Tibial nerve (tissue), 4 donors: Measurements from ENCODE around the gene CD72. TPM values are rescaled to one million over a fixed set of nuclear protein-coding genes. Genes with fewer than 3 reads are reported as not detected.
"Not testable (repeated sequence)": the region's sequence is repeated elsewhere in the genome, so short reads cannot be mapped to it uniquely, and the experiment has no call there.

Experiments used
- DNase-seq, 2 donors: peaks; one replicate each; pipeline ENCODE4 v3.0.0-alpha.2; 2019; ENCODE audit warnings: low spot score in 2 of 2
- H3K27ac ChIP-seq, 4 donors: fragments of 200-600 bp; sonication (generic) in 3 of 4; one replicate each; pipeline ENCODE4 v1.5.1; 2017 to 2019; ENCODE audit warnings: mild to moderate bottlenecking in 1 of 4
- H3K27me3 ChIP-seq, 2 donors: fragments of 200-600 bp; sonication (generic) in 1 of 2; one replicate each; pipeline versions ENCODE4 v1.5.1 to v1.6.0; 2017 to 2019
- H3K36me3 ChIP-seq, 3 donors: fragments of 200-600 bp; sonication (generic); one replicate each; pipeline ENCODE4 v1.5.1; 2018 to 2019
- H3K4me1 ChIP-seq, 4 donors: fragments of 200-600 bp; sonication (generic) in 3 of 4; one replicate each; pipeline ENCODE4 v1.5.1; 2017 to 2019
- H3K4me3 ChIP-seq, 4 donors: fragments of 200-600 bp; sonication (generic) in 3 of 4; one replicate each; pipeline ENCODE4 v1.5.1; 2017 to 2019; ENCODE audit warnings: mild to moderate bottlenecking in 1 of 4, moderate library complexity in 1 of 4
- H3K9me3 ChIP-seq, 4 donors: fragments of 200-600 bp; sonication (generic) in 3 of 4; one replicate each; pipeline ENCODE4 v1.5.1; 2017 to 2019
- CTCF ChIP-seq, 5 experiments: fragments of 200-600 bp in 3 of 5; fragments of 450-650 bp in 2 of 5; sonication (generic) in 3 of 5; IDR thresholded peaks; one replicate each; pipeline ENCODE4 v1.5.1; 2016 to 2019; ENCODE audit warnings: antibody characterized with exemption in 5 of 5, mild to moderate bottlenecking in 3 of 5, moderate library complexity in 2 of 5
- EP300 ChIP-seq, 2 donors: sonication (generic); formaldehyde crosslinking; IDR thresholded peaks; one replicate each; pipeline ENCODE4 v1.6.1; 2017; ENCODE audit warnings: antibody characterized with exemption in 2 of 2, mild to moderate bottlenecking in 1 of 2
- POLR2A ChIP-seq, 2 donors: fragments of 450-650 bp; IDR thresholded peaks; one replicate each; pipeline ENCODE4 v1.6.1; 2017; ENCODE audit warnings: antibody characterized with exemption in 2 of 2, mild to moderate bottlenecking in 2 of 2, moderate library complexity in 2 of 2
- WGBS, 2 donors: methylation state at CpG; one replicate each; pipeline ENCODE4 v1.1.5; 2018; 5-methylcytosine and 5-hydroxymethylcytosine counted together
- total RNA-seq, 4 donors: library from RNA; depleted of rRNA; stranded (reverse); fragments of >200 nt; gene quantifications; one replicate each; pipeline ENCODE4 v1.1.0, GENCODE V29; 2016

The CD72 gene
- total RNA-seq, 4 donors from 2014 or later: 1.9 to 6.0 (median 3.5) TPM; not detected in 1

- 94 to 95% methylated on average over 12 of the region's 12 CpGs for WGBS, 2 donors
- H3K36me3 ChIP-seq: peaks cover 0 to 8% (median 0%) of the 10 kb centered on the region in 3 donors
- no peak for DNase-seq
Observed at GRCh38 chr9:35643046-35643445, 24.8 kb upstream of the CD72 start.

GRCh38 chr9:35641478-35641877 lies 23.3 kb upstream of the CD72 start:
- not testable (repeated sequence) for DNase-seq, H3K9me3 ChIP-seq, H3K27me3 ChIP-seq, H3K4me3 ChIP-seq, H3K27ac ChIP-seq, H3K36me3 ChIP-seq
- H3K4me1 ChIP-seq: peaks cover 0 to 16% (median 0%) of the 10 kb centered on the region in 4 donors
- 78 to 83% methylated on average over 3 of the region's 3 CpGs for WGBS, 2 donors

More at GRCh38 chr9:35643046-35643445, 24.8 kb upstream of the CD72 start:
- Histone ChIP-seq H3K4me3 (no peak overlapping the region), H3K27ac (no peak overlapping the region), H3K9me3 (no peaks in the 10 kb centered on the region), H3K27me3 (no peaks in the 10 kb centered on the region), H3K4me1 (peaks cover 0 to 23% (median 4%) of the 10 kb centered on the region in 4 donors)
- TF ChIP-seq CTCF (IDR thresholded peaks at IDR 0.05): no peak
- no peak for TF ChIP-seq EP300 (IDR thresholded peaks at IDR 0.05)
- no peak for TF ChIP-seq POLR2A (IDR thresholded peaks at IDR 0.05)

GRCh38 chr9:35640431-35640830 lies 22.2 kb upstream of the CD72 start:
- not testable (repeated sequence) for H3K4me1 ChIP-seq, H3K36me3 ChIP-seq, H3K4me3 ChIP-seq, DNase-seq, H3K27me3 ChIP-seq, H3K27ac ChIP-seq, H3K9me3 ChIP-seq
- 92 to 94% methylated on average over 15 of the region's 15 CpGs for WGBS, 2 donors

GRCh38 chr9:35639631-35640030 lies 21.4 kb upstream of the CD72 start:
- DNase-seq: no peak
- Histone ChIP-seq H3K9me3 (no peaks in the 10 kb centered on the region), H3K27ac (no peak overlapping the region), H3K36me3 (peaks cover 0 to 8% (median 0%) of the 10 kb centered on the region in 3 donors), H3K4me1 (peaks cover 0 to 7% (median 2%) of the 10 kb centered on the region in 4 donors), H3K4me3 (no peak overlapping the region), H3K27me3 (no peaks in the 10 kb centered on the region)
- no peak for TF ChIP-seq EP300 (IDR thresholded peaks at IDR 0.05)
- TF ChIP-seq CTCF (IDR thresholded peaks at IDR 0.05): no peak
- 86 to 91% methylated on average over 1 of the region's 1 CpG for WGBS, 2 donors

- not testable (repeated sequence) for DNase-seq, H3K27me3 ChIP-seq, H3K9me3 ChIP-seq, H3K36me3 ChIP-seq, H3K4me3 ChIP-seq, H3K27ac ChIP-seq, H3K4me1 ChIP-seq
- WGBS, 2 donors: 29 to 39% methylated on average over 1 of the region's 1 CpG
Observed at GRCh38 chr9:35639225-35639624, 21.0 kb upstream of the CD72 start.

- 63 to 65% methylated on average over 7 of the region's 8 CpGs for WGBS, 2 donors
- H3K4me3 ChIP-seq, H3K36me3 ChIP-seq, H3K27ac ChIP-seq, H3K4me1 ChIP-seq, DNase-seq, H3K27me3 ChIP-seq, H3K9me3 ChIP-seq: not testable (repeated sequence)
Observed at GRCh38 chr9:35638751-35639150, 20.5 kb upstream of the CD72 start.

GRCh38 chr9:35637427-35637955 lies 19.3 kb upstream of the CD72 start:
- DNase-seq, H3K4me1 ChIP-seq: not testable (repeated sequence)

GRCh38 chr9:35636877-35637246 lies 18.6 kb upstream of the CD72 start:
- H3K36me3 ChIP-seq, H3K27me3 ChIP-seq, H3K4me3 ChIP-seq, DNase-seq, H3K9me3 ChIP-seq, H3K4me1 ChIP-seq: not testable (repeated sequence)
- H3K27ac ChIP-seq: peak overlapping the region in 2 of 4 donors; percentile 47 to 67
- WGBS, 2 donors: 96 to 97% methylated on average over 6 of the region's 6 CpGs

More at GRCh38 chr9:35637427-35637955, 19.3 kb upstream of the CD72 start:
- not testable (repeated sequence) for H3K4me3 ChIP-seq, H3K27ac ChIP-seq, H3K36me3 ChIP-seq, H3K27me3 ChIP-seq, H3K9me3 ChIP-seq
- 92 to 95% methylated on average over 9 of the region's 9 CpGs for WGBS, 2 donors
